Thyroid gland (tissue), 4 donors: ENCODE measurements around the gene ABAT. TPM values are rescaled to one million over a fixed set of nuclear protein-coding genes. Genes with fewer than 3 reads are reported as not detected.

Experiments used
- DNase-seq, 2 donors: peaks; one replicate each; pipeline ENCODE4 v3.0.0-alpha.2; 2019
- H3K27ac ChIP-seq, 3 donors: fragments of 200-600 bp; sonication (generic); 1 replicate in 2 of 3; 2 replicates in 1 of 3; pipeline ENCODE4 v1.5.1; 2016 to 2019; ENCODE audit warnings: mild to moderate bottlenecking in 1 of 3, moderate library complexity in 1 of 3
- H3K27me3 ChIP-seq: fragments of 200-600 bp; sonication (generic); one replicate; pipeline ENCODE4 v1.5.1; 2019
- H3K36me3 ChIP-seq, 2 donors: fragments of 200-600 bp; sonication (generic); one replicate each; pipeline ENCODE4 v1.5.1; 2016 to 2019
- H3K4me1 ChIP-seq, 2 donors: fragments of 200-600 bp; sonication (generic); one replicate each; pipeline ENCODE4 v1.5.1; 2017 to 2019
- H3K4me3 ChIP-seq, 3 donors: fragments of 200-600 bp; sonication (generic); replicated peaks in 1 of 3; 1 replicate in 2 of 3; 2 replicates in 1 of 3; pipeline ENCODE4 v1.5.1; 2016; ENCODE audit warnings: mild to moderate bottlenecking in 1 of 3
- H3K9me3 ChIP-seq: fragments of 200-600 bp; sonication (generic); one replicate; pipeline ENCODE4 v1.5.1; 2017
- CTCF ChIP-seq, 6 experiments: fragments of 200-600 bp in 3 of 6; fragments of 450-650 bp in 3 of 6; sonication (generic) in 3 of 6; IDR thresholded peaks; one replicate each; pipeline ENCODE4 v1.5.1; 2016 to 2019; ENCODE audit warnings: antibody characterized with exemption in 6 of 6, mild to moderate bottlenecking in 2 of 6, inconsistent platforms in 1 of 6, moderate library complexity in 1 of 6
- POLR2A ChIP-seq, 2 donors: fragments of 450-650 bp; IDR thresholded peaks; one replicate each; pipeline ENCODE4 v1.6.1; 2017; ENCODE audit warnings: antibody characterized with exemption in 2 of 2, mild to moderate bottlenecking in 2 of 2, moderate library complexity in 1 of 2
- WGBS, 2 donors: methylation state at CpG; one replicate each; pipeline ENCODE4 v1.1.5; 2017; 5-methylcytosine and 5-hydroxymethylcytosine counted together
- intact Hi-C: fragments of 100-400 bp; cut with DNase I; formaldehyde crosslinking; loops from one replicate; pipeline ENCODE4 v1.15.1; 2023
- total RNA-seq, 4 donors: library from RNA; depleted of rRNA; stranded (reverse); fragments of >200 nt; gene quantifications; one replicate each; pipeline ENCODE4 v1.2.3, GENCODE V29; 2016

The ABAT gene
- total RNA-seq, 4 donors from 2014 or later = 10.9 to 53.7 (median 35.9) TPM

GRCh38 chr16:8774208-8774607 is 99.8 kb downstream of the ABAT start:
- Histone ChIP-seq H3K9me3 (no peaks in the 10 kb centered on the region), H3K27me3 (no peaks in the 10 kb centered on the region), H3K4me3 (no peak overlapping the region), H3K36me3 (peaks cover 0 to 3% of the 10 kb centered on the region in 2 donors), H3K4me1 (peaks cover 0 to 3% of the 10 kb centered on the region in 2 donors), H3K27ac (no peak overlapping the region)
- intact Hi-C loops = no loop called here
- no peak for TF ChIP-seq CTCF (IDR thresholded peaks at IDR 0.05)
- no peak for TF ChIP-seq POLR2A (IDR thresholded peaks at IDR 0.05)
- WGBS, 2 donors = 87 to 90% methylated on average over 11 of the region's 11 CpGs
- DNase-seq = no peak

GRCh38 chr16:8775359-8775758 is 100.9 kb downstream of the ABAT start:
- peaks cover 0 to 3% of the 10 kb centered on the region in 2 donors for H3K4me1 ChIP-seq
- intact Hi-C loops = no loop called here
- TF ChIP-seq CTCF (IDR thresholded peaks at IDR 0.05) (no peak), POLR2A (IDR thresholded peaks at IDR 0.05) (no peak)
- H3K27ac ChIP-seq = no peak overlapping the region
- DNase-seq = no peak
- WGBS, 2 donors = 93% methylated on average over 1 of the region's 1 CpG
- no peaks in the 10 kb centered on the region for H3K9me3 ChIP-seq
- H3K27me3 ChIP-seq = no peaks in the 10 kb centered on the region
- no peak overlapping the region for H3K4me3 ChIP-seq
- H3K36me3 ChIP-seq = peaks cover 0 to 3% of the 10 kb centered on the region in 2 donors

GRCh38 chr16:8776129-8776584 is 101.7 kb downstream of the ABAT start:
- Histone ChIP-seq H3K36me3 (peaks cover 0 to 3% of the 10 kb centered on the region in 2 donors), H3K27me3 (no peaks in the 10 kb centered on the region), H3K27ac (no peak overlapping the region), H3K4me1 (peaks cover 0 to 3% of the 10 kb centered on the region in 2 donors), H3K4me3 (no peak overlapping the region), H3K9me3 (no peaks in the 10 kb centered on the region)
- TF ChIP-seq POLR2A (IDR thresholded peaks at IDR 0.05) = no peak
- no peak for TF ChIP-seq CTCF (IDR thresholded peaks at IDR 0.05)
- no peak for DNase-seq
- 87 to 91% methylated on average over 9 to 11 of the region's 12 CpGs for WGBS, 2 donors
- intact Hi-C loops = no loop called here

- Histone ChIP-seq H3K27me3 (no peaks in the 10 kb centered on the region), H3K4me3 (no peak overlapping the region), H3K9me3 (no peaks in the 10 kb centered on the region), H3K4me1 (peaks cover 0 to 3% of the 10 kb centered on the region in 2 donors), H3K36me3 (peaks cover 0 to 3% of the 10 kb centered on the region in 2 donors), H3K27ac (no peak overlapping the region)
- no peak for DNase-seq
- intact Hi-C loops = no loop called here
- 85 to 98% methylated on average over 7 of the region's 7 CpGs for WGBS, 2 donors
- TF ChIP-seq POLR2A (IDR thresholded peaks at IDR 0.05) = no peak
- no peak for TF ChIP-seq CTCF (IDR thresholded peaks at IDR 0.05)
These were observed 102.8 kb downstream of the ABAT start for GRCh38 chr16:8777217-8777616.

- no peaks in the 10 kb centered on the region for H3K36me3 ChIP-seq
These were observed 107.4 kb downstream of the ABAT start for GRCh38 chr16:8781797-8782196.

More at GRCh38 chr16:8781797-8782196, 107.4 kb downstream of the ABAT start:
- Histone ChIP-seq H3K27me3 (no peaks in the 10 kb centered on the region), H3K4me3 (no peak overlapping the region), H3K4me1 (no peaks in the 10 kb centered on the region), H3K9me3 (no peaks in the 10 kb centered on the region), H3K27ac (no peak overlapping the region)
- 94 to 100% methylated on average over 5 to 8 of the region's 8 CpGs for WGBS, 2 donors
- DNase-seq = no peak
- intact Hi-C loops = no loop called here
- no peak for TF ChIP-seq POLR2A (IDR thresholded peaks at IDR 0.05)
- TF ChIP-seq CTCF (IDR thresholded peaks at IDR 0.05) = no peak
